Peyer's patch (tissue), 4 donors: ENCODE data around the gene PRICKLE2.

Source experiments
- CTCF ChIP-seq, 6 experiments: fragments of 450-650 bp in 4 of 6; fragments of 200-600 bp in 2 of 6; sonication (generic) in 1 of 6; IDR thresholded peaks; one replicate each; pipeline ENCODE4 v1.5.1; 2017 to 2019; ENCODE audit warnings: antibody characterized with exemption in 6 of 6, mild to moderate bottlenecking in 3 of 6, moderate library complexity in 1 of 6
- POLR2A ChIP-seq, 2 donors: fragments of 450-650 bp; IDR thresholded peaks; one replicate each; pipeline ENCODE4 v1.5.1; 2017; ENCODE audit warnings: antibody characterized with exemption in 2 of 2, mild to moderate bottlenecking in 2 of 2, moderate library complexity in 2 of 2

- TF ChIP-seq POLR2A (IDR thresholded peaks at IDR 0.05): no peak
- no peak for TF ChIP-seq CTCF (IDR thresholded peaks at IDR 0.05)
Measured at GRCh38 chr3:64255741-64256340, 30.6 kb upstream of the PRICKLE2 start.
